NCI-H2196 (cell line): ENCODE results near the gene PRKAG2.
"Not testable (repeated sequence)": the region's sequence is repeated elsewhere in the genome, so short reads cannot be mapped to it uniquely, and the experiment has no call there.

ENCODE experiments used
- DNase-seq: peaks from one replicate; lab custom pipeline; 2025; ENCODE audit not compliant: unreplicated experiment; lab: John Stamatoyannopoulos, UW

The PRKAG2 gene

DNA sequence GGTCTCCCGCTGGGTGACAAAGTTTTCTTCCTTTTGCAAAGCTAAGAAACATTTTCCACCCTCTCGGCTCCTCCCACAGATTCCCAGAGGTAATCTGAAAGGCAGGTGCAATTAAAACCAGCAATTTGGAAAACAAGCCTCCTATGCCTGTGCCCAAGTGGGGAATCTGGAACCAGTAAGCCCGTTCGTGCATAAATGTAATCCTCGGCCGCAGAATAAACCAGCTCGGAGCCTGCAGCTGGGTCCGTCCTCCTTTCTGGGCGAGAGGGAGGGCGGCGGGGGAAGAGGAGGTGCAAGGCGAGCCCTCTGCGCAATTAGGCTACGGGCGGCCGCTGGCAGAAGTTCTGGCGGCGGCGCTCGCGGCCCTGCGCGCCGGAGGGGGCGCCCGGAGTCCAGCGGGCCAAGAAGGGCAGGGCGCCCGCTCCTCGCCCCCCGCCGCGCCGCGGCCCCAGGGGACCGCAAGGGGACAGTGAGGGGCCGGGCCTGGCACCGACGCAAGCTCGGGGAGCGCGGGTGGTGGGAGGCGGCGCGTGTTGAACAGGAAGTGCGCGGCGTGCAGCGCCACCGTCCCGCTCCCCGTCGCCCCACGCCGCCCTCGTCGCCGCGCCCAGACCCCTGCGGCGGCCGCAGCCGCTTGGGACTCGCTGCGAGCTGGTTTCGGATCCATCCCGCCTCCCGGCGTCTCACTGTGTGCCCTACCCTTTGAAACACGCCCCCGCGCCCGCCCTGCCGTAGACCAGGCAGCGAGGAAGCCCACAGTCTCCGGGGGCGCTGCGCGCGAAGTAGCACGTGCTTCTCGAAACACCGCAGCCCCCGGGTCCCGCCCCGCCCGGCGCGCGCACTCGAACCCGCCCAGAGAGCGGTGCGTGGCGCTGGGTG lies at the start of gene PRKAG2:
TSS of gene PRKAG2 (minus strand) at position 217 of the 879 bp plus-strand sequence. CDS start 495 bp downstream, outside the sequence.
- peak; percentile 14 for DNase-seq

DNA sequence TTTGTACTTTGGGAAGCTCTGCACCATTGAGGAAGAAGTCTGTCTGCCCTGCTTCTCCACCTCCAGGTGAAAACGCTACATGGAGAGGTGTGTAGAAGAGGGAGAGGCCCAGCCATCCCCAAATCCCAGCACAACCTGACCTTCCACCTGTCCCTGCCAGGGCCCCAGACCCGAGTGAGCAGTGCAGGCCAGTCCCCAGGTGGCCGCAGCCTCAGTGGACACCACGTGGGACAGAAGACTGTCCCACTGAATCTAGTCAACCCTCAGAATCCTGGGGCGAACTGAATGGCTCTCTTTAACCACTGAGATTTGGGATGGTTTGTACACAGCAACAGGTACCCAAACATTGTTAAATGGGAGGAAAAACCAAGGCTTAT lies 49.4 kb upstream of the PRKAG2 start:
- DNase-seq: no peak

- DNase-seq: no peak
Measured at GRCh38 chr7:151925446-151926335, 48.8 kb upstream of the PRKAG2 start.

DNA sequence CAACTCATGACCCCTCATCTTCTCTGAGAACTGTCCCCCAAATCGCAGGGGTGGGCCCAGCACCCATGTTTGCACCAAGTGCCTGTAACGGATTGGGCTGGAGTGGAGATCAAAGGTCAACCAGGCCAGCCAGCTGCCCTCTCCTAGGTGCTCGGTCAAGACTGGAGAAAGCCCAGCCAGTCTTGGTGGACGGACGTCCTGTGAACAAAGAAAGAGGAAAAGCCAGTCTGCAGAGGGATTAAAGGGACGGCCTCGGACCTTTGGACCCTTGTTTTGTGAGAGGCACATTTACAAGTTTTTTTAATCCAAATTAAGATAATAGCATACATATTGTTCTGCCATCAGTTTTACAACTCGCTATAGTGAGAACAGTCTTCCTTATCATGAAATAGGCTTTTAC lies 47.6 kb upstream of the PRKAG2 start:
- DNase-seq: no peak

GRCh38 chr7:151924001-151924400 lies 47.1 kb upstream of the PRKAG2 start:
- no peak for DNase-seq

- no peak for DNase-seq
Measured at GRCh38 chr7:151923097-151923876, 46.4 kb upstream of the PRKAG2 start.

DNA sequence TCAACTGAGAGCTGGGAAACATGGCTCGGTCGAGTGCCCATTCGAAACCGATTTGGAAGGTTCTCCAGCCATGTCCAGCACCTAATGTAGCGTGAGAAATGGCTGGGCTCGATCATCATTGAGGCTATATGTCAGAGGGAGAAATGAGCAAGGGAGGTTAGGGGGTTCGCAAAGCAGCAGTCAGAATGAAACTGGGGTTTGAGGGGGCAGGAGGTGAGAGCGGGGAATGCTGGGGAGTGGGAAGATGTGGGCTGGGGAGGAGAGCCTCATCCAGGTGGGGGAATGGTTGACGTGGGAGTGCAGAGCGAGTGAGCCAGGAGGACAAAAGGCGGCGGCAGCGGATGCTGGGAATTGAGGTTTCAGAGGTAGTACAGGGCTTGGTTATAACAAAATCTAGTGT lies 44.5 kb upstream of the PRKAG2 start:
- DNase-seq: no peak

DNA sequence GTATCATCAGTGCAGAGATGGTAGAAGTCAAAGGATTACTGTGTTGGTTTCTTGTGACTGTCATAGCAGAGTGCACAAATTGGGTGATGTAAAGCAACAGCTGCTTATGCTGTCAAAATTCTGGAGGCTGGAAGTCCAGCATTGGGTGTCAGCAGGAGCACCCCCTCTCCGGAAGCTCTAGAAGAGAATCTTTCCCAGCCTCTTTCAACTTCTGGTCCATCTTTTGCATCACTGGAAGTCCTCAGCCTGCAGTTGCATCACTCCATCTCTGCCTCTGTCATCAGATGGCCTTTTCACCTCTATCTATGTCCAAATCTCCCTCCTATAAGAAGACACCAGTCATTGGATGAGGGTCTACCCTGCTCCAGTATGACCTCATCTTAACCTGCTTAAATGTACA lies 43.6 kb upstream of the PRKAG2 start:
- no peak for DNase-seq

DNA sequence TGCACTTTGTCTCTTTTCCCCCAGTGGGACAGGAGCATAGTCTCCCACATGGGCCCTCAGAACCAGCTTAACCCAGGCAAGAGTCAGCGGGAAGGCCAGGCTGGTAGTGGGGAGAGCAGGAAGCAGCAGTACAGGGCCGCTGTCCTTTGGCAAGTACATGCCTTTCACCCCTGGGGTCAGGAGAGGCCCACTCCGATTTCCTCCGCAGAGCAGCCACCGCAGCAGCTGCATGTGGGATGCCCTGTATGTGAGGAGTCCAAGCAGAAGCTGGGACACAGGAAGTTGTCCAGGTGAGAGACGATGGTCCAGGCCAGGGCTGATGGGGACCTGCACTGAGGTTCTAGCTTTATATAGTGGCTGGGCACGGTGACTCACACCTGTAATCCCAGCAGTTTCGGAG lies 42.7 kb upstream of the PRKAG2 start:
- no peak for DNase-seq

- DNase-seq: no peak
Measured at GRCh38 chr7:151918510-151918843, 41.6 kb upstream of the PRKAG2 start.

GRCh38 chr7:151917791-151918509 lies 41.0 kb upstream of the PRKAG2 start:
- DNase-seq: no peak

DNA sequence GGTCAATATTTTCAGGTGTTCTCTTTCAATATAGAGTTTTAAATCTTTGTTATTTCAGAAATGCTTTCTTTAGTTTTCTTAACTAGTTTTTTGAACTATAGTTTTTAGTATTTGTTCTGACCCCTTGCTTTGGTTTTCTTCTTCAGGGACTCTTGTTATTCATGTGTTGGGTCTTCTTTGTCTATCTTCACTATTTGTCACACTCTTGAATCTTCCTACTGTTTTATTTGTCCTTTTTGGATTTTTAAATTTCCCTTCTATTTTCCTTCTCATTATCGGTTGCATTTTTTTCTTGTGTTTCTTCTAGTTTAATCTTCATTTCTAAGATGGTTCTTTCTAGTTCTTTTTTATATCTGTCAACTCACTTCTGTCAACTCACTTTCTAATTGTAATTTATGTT lies 37.1 kb upstream of the PRKAG2 start:
- DNase-seq: no peak

DNA sequence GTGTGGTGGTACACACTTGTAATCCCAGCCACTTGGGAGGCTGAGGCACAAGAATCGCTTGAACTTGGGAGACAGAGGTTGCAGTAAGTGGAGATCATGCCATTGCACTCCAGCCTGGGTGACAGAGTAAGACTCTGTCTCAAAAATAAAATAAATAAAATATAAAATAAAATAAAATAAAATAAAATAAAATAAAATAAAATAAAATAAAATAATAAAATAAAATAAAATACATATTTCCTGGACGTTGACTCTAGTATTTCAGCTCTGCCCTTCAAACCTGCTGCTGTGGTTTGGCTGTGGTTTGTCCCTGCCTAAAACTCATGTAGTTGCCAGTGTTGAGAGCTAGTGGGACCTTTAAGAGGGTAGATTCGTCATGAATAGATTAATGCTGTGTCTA lies 33.7 kb upstream of the PRKAG2 start:
- DNase-seq: not testable (repeated sequence)

DNA sequence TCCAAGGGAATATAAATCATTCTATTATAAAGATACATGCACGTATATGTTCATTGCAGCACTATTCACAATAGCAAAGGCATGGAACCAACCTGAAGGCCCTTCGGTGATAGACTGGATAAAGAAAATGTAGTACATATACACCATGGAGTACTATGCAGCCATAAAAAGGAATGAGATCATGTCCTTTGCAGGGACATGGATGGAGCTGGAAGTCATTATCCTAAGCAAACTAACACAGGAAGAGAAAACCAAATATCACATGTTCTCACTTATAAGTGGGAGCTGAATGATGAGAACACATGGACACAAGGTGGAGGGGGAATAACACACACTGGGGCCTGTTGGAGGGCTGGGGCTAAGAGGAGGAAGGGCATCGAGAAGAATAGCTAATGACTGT lies 30.2 kb upstream of the PRKAG2 start:
- not testable (repeated sequence) for DNase-seq

DNA sequence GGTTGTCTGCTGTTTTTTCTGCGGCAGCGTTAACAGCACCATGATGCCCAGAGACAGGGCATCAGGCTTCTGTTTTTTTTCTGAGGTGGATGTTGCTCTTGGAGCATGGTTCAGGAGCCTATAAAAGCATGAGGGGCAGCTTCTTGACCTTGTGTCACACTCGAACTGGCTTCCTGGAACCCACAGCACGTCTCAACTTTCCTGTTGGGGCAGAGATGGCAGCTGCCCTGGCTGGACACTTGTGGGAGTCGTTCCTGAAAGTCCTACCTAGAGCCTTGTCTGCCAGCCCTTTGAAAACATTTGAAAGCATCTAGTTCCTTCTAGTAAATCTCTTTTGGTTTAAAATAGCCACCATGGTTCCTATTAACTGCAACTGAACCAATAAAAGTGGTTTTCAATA lies 28.9 kb upstream of the PRKAG2 start:
- DNase-seq: no peak

GRCh38 chr7:151905353-151905752 lies 28.4 kb upstream of the PRKAG2 start:
- no peak for DNase-seq

DNA sequence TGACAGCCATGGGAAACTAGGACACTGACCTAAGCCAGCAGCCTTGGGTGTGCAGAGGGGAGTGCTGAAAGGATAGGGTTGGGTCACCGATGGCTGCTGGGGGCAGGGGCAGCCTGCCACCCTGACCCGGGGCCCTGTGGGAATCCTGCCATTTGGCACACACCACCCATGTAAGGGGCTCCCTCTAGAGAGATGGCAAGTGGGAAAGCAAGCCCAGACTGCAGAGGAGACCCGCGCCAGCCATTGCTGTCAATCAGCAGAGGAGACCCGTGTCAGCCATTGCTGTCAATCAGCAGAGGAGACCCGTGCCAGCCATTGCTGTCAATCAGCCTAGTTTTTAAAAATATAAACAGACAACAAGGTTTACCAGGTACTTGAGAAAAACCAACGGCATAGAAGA lies 27.4 kb upstream of the PRKAG2 start:
- no peak for DNase-seq

DNA sequence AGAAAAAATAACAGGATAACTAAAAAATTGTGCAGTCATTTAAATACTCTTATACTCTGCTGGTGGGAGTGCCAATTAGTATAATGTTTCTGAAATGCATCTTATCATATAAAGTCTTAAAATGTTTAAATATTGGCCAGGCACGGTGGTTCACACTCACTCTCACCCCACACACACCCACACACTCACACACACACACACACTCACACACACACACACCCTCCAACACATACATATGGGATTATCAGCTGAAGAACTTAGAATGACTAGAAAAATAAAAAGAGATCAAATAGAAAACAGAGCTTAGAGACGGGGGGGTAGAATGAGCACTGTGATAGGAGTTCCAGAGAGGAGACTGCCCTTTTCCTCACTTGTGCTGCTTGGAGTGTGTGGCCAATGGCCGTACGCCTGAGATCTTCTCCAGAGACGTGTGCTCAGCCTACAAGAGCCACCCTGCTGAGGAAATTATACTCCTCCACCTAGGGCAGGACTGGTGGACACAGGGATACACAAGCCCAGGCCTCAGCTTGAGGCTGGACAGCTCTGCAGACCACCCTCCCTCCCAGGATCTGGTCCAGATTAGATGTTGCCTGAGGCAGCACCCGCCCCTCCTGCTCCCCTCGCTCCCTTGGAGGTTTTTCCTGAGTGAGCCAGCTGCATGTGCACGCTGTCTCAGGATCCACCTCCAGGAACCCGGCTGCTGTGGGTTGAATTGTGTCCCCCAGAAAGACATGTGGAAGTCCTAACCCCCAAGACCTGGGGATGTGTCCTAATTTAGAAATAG lies 26.5 kb upstream of the PRKAG2 start:
- DNase-seq: no peak

GRCh38 chr7:151902311-151902710 lies 25.4 kb upstream of the PRKAG2 start:
- no peak for DNase-seq

DNA sequence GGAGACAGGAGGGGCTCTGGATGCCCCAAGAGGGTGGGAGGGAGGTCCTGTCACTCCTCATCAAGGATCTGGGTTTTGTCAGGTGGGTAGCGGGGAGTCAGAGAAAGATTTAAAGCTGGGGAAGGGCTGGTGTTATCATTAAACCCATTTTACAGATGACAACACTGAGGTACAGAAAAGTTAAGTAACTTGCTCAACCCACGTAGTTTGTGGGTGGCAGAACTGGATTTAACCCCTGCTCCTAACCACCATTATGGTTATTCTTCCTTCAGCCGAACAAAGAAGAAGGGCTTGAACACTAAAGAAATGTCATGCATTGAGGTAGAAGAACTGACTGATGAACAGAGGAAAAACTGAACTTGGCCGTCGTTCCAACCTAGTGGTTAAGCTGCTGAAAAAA lies 24.9 kb upstream of the PRKAG2 start:
- DNase-seq: no peak
